M059J (cell line): ENCODE measurements around the gene NFATC1. TPM values are rescaled to one million over a fixed set of nuclear protein-coding genes. Genes with fewer than 3 reads are reported as not detected.

ENCODE experiments used
- DNase-seq: peaks from one replicate; pipeline ENCODE4 v3.0.0-alpha.2; 2012; ENCODE audit warnings: low read depth
- total RNA-seq: library from RNA; depleted of rRNA; stranded (reverse); fragments of >200 nt; shearing (Covaris generic); gene quantifications from 2 replicates; pipeline ENCODE4 v1.2.3, GENCODE V29; 2014

The NFATC1 gene
- total RNA-seq, 1 experiment from 2014 or later = 0.79 TPM

DNA sequence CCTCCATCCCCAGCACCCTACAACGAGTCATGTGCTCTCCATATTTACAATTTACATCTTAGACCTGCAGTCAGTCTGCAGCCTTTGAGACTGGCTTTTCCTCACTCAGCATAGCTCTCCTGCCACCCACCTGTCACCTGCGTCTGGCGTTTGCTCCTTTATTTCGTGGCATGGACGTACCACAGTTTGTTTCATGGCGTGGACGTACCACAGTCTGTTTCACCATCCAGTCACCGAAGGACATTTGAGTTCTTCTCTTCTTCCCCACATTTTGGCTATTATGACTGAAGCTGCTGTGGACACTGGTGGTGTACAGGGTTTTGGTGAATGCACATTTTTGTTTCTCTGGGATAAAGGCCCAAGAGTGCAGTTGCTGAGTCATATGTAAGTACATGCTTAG is 142.0 kb downstream of the NFATC1 start:
- DNase-seq = no peak

DNA sequence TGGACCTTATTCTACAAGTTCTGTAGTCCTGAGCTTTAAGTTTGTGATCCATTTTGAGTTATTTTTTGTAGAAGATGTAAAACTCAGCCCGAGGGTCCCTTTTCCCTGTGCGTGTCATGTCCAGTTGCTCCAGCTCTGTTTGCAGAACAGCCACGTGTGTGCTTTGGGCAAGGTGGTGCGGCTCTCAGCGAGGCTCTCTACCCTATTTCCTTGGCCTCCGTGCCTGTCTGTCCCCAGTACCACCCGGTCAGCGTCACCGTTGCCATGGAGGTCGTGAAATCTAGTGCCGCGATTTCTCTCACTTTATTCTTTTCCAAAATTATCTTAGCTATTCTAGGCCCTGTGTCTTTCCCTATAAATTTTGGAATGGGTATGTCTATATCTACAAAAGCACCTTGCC is 142.9 kb downstream of the NFATC1 start:
- DNase-seq = no peak

DNA sequence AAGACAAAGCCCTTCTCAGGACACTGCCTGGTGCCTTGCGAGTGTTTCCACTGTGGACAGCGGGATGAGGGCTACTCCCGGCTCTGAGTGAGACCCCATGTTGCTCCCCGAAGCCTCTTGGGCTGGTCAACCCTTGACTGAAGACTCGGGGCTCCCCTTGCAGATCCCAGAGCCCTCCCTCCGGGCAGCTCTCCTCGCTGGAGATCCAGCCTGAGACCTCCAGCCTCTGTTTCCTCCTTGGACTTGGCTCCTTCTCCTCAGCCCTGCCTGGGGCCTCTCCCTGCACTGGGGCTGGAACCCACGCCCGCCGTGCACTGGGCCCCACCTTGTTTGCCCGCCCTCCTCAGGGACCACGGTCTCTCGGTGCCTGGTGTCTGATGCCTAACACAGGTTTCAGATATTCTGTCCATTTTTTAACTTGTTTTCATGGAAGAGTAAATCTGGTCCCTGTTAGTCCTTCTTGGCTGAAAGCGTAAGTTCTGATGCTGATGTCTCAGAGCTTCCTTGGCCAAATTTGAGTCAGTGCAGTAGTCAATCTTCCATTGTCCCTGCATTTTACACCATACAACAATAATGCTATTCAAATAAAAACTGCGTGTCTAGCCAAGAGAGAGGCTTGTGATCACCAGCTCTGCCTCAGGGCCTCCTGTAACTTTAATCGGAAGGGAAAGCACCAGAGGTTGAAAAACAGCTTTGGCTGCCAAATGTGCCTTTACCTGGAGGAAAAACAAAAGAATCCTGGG is 144.6 kb downstream of the NFATC1 start:
- DNase-seq = no peak

DNA sequence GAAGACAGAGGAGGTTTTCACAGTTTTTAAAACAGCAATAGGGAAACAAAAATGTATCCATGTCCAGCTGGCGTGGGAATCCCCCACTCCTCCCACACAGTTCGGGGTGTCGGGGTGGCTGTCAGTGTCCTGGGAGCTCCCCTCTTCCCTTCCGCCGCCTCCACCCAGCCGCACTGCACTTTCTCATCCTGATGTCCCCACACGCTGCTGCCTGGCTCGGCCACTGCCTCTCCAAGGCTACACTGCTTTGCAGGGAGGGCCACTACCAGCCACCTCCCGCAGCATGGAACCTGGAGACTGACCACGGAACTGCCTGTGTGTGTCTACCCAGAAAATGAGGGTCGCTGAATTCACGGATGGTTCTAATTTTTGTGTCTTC is 145.2 kb downstream of the NFATC1 start:
- no peak for DNase-seq

DNA sequence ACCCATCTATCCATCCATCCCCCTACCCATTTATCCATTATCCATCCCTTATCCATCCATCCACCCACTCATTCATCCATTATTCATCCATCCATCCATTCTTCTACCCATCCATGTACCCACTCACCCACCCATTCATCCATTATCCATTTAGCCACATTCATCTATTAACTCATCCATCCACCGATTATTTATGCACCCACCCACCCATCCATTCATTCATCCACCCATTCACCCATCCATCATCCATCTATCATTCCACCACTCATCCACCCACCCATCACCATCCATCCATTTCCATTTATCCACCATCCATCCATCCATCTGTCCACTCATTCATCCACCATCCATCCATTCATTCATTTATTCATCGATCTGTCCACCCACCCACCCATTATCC is 146.5 kb downstream of the NFATC1 start:
- DNase-seq = no peak

DNA sequence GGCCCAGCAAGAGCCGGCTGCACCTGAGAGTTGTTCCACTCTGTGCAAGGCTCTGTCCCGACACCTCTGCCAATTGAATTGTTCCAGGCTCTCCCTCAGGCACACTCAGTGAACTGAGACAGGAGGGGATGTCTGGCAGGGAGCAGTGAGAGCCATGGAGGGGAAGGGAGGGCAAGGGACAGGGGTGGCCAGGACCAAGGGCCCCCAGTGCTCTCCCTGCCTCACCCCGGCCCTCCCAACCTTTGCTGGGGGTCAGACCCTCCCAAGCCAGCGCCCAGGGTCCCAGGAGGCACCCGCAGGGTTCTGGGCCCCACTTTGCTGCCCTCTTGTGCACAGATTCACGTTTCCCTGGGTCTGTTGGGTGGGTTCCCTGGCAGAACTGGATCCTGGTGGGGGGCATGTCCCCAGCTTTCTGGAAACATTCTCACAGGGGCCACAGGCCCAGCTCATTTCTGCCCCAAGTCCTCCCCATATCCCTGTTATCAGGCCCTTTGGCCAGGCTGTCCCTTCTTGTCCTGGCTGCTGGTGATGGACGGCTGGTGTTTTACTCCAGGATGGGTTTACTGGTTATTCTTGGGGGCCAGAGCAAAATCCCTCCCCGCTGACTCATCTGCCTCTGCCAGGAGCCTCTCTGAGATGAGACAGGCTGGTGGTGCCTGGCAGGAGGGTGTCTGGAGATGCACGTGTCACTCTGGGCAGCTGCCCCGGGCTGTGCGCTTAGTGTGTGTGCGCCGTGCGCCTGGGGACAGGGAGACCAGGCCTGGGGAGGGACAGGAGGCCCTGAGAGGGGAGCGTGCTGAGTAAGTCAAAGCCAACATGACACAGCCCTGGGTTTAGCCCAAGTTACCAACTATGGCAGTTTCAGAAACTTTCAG is 147.4 kb downstream of the NFATC1 start:
- no peak for DNase-seq

DNA sequence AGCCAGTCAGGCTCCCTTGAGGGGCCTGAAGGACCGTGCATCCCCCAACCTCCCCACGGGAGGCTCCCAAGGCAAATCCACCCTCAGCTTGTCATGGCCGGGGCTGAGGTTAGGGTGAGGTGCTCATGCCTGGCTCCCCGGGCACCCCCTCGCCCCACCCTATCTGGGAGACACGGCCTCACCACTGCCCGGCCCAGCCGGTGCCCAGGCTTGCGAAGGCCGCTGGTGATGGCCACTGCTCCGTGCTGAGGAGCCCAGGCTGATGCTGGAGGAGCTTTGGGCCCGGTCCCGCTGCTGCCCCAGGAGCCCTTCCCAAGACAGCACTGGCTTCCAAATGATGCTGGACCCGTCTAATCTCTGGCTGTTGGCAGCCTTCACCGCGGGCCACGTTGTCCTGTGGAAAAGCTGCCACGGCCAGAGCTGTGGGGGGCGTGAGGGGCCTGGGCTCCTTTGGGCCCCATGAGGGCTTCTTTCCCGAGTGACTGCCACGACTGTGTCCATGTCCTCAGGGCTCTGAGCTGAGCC is 148.2 kb downstream of the NFATC1 start:
- DNase-seq = no peak

DNA sequence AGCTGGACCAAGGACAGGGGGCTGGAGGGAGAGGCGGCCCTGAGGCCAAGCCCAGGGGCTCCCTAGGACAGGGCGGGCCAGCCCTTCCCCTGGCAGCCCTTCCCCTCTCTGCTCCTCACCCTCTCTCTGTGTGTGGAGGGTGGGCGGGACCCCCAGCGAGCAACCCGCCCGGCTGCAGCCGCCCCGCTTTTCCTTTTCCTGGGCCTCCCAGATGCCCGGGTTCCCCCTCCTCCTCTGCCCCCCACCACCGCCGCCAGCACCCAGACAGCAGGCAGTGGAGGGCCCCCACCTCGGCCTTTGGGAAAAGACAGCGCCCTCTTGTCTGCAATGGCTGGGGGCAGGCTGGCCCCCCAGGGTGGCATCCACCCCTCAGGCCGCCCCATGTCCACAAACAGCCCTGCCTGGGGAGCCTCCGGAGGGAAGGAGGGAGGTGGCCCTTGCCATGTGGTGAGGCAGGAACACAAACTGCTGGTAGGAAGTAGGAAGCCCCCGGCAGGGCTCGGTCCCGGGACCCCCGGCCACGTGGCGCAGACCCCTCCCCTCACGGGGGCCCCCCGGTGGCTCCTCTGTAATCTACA is 148.7 kb downstream of the NFATC1 start:
- DNase-seq = no peak

DNA sequence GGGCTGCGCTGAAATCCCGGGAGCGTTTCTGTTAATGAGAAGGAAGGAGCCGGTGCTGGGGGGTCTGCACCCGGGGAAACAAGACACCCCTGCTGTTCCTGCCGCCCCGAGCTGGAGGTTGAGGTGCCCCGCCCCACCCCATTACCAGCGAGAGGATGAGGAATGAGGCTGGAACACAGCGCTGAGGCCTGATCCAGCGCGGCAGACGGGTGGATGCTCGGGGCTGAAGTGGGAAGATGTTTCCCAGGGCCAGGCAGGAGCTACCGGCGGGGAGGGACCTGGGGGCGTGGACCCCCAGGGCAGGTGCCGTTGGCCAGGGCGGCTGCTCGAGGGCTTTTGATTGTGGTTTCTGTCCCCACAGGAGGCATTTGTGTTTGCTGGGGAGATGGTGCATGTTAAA is 149.5 kb downstream of the NFATC1 start:
- DNase-seq = no peak

DNA sequence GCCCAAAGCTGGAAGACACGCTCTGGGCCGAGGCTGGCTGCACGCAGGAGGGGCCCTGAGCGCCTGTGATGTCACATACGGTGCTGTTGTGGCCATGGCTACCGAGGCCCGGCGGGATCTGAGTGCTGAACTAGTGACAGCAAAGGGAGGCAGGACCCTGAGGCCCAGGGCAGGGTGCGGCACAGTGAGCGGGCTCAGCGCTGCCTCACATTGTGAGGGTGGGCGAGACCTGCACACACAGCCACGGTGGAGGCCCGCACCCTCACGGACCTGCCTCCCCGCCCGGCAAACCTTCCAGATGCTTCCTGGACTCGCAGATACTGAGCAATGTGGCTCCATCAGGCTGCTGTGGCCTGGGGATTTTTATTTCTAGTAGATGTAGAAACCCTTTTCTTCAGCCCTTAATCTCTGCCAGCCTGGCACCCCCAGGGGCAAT is 150.0 kb downstream of the NFATC1 start:
- DNase-seq = no peak

DNA sequence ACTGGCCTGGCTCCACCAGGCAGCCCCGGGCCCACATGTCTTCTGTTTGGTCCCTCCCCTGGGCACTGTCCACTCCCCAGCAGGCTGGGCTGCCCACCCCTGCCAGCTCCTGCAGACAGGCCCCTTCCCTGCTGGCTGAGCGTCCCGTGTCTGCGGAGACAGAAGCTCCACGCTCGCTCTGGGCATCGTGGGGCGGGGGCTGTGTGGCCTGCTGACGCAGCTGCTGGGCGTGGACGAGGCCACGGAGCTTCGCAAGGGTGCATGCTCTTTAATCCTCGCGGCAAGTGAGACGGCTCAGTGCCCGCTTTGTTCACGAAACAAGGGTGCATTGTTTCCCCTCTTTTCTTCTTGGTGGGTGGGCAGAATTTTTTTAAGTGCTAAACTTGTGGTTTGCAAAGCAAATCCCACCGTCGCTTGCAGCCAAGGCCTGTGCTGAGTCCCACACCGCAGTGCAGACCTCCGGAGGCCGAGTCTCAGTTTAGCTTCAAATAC is 151.1 kb downstream of the NFATC1 start:
- no peak for DNase-seq

DNA sequence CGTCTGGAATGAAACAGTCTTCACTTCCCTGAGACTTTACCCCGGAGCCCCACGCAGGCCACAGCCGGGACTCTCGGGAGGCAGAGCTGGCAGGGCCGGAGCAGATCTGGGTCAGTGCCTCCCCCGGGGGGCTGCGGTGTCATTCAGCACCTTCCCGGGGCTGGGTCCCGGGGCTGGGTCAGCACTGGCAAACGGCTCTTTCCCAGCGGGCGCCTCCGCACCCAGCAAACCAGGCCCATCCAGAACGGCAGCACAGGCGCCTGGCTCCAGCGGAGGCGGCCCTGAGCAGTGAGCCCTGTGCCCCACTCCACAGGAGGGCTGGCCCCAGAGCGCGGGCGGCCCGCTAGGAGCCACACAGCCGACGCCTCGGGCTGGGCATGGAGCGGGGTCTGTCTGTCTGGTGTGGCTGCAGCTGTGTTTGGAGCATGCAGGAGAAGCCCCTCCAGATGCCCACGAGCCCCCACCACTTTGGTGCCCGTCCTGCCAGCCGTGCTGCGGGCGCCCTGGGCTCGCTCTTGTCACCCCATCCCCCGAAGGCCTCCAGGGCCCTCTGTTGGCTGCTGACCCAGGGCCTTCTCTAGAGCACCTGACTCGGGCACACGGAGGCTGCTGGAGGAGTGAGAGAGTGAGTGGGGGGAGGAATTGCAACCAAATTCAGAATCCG is 151.8 kb downstream of the NFATC1 start:
- DNase-seq = no peak

DNA sequence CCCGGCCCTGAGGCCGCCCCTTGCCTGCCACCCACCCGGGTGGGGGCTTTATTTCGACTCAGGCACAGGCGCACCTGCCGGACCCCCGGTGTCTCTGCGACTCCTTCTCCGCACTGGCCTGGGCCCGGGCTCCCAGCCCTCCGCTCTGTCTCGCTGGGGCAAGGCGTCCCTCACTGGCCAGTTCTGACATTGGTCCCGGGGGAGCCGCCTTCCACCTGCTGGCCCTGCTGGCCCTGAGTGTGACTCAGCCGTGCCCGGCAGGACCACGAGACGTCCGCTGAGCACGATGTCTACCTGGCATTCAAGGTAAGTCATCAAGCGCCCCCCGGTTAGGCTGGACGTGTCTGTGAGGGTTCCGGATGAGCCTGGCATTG is 152.3 kb downstream of the NFATC1 start:
- no peak for DNase-seq

DNA sequence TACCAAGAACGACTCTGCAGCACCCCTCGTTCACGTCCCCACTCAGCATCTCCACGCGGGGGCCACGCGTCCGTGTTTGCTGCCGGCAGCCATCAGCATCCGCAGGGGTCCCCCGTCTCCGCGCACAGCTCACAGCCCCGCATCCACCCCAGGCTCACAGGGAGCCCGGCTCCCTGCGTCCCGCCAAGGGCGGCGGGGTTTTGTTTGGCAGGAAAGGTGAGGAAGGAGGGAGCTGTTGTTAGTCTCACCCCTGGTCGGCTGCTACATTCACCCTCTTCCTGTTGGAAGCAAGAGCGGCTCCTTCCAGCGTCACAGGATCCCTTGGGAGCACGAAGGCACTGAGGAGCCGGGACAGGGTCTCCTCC is 152.9 kb downstream of the NFATC1 start:
- no peak for DNase-seq

DNA sequence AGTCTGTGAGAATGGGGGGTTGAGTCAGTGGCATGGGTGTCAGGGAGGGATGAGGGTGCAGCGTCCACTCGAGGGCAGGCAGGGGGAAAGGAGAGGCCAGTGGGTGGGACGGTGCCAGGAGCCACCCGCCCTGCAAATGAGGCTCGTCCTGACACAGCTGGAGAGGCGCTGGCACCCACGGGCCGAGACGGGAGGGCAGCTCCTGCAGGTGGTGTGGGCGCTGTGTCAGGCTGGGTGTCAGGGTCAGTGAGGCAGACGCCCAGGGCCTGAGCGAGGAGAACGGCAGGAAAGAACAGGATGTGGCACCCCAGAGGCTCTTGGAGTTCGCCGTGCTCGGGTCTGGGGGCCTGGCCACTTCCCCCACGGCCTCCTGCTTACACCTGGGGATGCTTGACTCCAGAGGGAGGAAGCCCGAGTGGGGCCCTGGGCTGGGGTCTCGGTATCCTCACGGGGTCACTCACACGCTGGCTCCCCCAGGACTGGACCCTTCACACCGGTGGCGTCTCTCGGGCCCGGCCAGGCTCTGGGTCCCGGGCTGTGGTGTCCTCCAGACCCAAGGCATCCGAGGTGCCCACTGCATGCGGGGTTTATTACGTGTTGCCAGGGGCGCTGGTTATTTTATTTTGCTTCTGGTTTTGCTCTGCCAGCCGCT is 153.4 kb downstream of the NFATC1 start:
- DNase-seq = no peak

DNA sequence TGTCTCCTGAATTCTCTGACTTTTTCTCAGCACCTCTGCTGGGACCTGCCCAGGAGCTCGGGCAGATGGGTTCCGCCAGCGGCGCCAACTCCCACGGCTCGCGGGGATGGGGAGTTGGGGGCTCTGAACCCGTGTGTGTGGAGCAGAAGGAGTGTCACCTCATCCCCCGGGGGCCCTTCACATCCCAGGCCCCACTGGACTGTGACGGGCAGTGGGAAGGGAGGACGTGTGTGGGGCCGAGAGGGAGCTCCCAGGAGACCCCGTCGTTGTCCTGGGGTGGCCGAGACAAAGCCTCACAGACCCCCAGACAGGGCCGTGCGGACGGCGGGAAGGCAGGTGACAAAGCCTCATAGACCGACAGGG is 153.9 kb downstream of the NFATC1 start:
- no peak for DNase-seq

DNA sequence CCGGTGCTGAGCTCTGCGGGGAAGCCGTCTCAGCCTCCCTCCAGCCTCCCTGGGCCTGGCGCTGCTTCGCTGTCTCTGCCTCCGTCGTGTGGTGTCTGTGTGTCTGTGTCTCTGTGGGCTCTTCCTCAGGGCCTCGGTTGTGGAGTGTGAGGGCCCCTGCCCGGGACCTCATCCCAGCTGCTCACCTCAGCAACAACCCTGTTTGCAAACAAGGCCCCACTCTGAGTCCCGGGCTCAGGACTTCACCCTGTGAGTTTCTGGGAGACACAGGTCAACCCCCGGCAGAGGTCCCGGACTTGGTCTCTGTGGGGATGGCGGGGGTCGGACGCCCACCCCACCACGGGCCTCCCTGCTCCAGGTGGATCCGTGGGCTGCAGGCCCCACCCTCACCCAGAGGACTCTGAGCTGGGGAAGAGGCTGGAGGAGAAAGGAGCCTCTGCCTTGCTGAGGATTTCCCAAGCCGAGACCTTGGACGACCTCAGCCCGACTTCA is 156.5 kb downstream of the NFATC1 start:
- no peak for DNase-seq

DNA sequence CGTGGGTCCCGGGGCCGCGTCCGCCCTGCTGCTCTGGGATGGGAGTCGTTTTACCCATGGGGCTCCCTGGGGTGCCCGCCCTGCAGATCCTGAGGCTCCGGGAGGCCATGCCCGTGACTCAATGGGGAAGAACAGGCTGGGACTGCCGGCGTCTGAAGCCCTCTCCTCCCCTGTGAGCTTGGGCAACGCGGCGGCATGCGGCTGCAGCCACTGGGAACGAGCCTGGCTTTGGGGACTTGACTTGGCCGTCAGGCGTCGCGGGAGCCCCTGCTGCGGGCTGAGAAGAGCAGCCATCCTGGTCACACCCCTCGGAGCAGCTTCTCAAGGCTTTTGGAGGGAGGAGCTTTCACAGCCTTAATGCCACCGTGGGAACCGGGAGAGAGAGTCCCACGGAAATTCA is 157.0 kb downstream of the NFATC1 start:
- DNase-seq = no peak

DNA sequence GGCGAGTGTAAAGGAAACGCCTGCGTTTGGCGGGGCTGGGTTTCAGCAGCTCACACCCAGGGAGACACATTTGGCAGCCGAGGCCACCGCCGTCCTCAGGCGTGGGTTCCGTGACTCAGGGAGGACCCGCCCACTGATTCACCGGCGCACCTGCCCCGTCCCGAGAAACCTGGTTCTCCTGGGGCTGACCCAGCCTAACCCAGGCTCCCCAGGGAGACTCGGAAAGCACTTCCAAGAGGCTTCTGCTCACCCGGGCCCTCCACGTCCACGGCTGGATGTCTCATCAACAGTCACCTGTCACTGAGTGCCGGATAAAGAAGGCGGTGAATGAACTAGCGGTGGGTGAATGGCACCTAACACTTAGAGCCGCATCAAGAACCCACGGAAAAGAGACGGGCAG is 157.4 kb downstream of the NFATC1 start:
- no peak for DNase-seq

DNA sequence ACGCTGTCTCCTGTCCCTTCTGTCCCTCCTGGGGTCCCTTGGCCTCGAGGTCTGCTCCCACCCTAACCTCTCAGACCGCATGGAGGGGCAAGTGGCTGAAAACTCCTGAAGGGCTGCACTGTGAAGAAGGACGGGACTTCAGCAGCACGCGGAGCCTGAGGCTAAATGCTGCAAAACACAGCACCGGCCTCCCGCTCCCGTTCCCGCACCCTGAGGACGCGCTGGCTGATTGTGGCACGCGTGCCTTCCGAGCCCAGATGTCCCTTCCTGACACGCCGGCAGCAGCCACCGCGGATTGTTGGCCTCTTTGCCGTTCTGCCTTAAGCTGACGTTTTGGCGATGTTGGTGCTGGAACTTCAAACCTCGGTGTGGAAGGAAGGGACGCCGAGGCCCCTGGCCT is 158.0 kb downstream of the NFATC1 start:
- no peak for DNase-seq

DNA sequence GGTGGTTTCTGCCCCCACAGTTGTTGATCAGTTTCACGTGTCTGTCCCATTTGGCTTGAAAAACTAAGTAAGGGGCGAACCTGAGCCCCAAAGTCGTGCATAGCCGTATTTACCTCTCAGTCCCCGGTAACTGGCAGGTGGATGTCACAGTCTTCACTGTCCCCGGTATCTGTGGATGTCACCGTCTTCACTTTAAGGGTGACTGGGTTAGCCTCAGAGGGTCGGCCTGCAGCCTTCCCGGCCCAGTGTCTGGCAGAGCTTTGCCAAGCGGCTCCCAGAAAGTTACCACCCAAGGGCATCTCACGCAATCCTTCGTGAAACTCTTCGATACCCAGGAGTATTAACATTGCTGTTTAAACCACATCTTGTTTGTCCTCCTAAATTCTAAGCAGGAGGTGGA is 158.6 kb downstream of the NFATC1 start:
- DNase-seq = no peak
